SU-DHL-6 (cell line): ENCODE results near the gene HOXC5.

Experiments used
- H2AFZ ChIP-seq: fragments of 200-600 bp; sonication (generic); 2 replicates; pipeline ENCODE4 v1.6.1; 2014; ENCODE audit warnings: low read depth, mild to moderate bottlenecking, moderate library complexity, mixed read lengths, antibody characterized with exemption, low read length; ENCODE audit not compliant: severe bottlenecking
- H3F3A ChIP-seq: fragments of 200-600 bp; shearing (Covaris generic); 2 replicates; pipeline ENCODE4 v1.6.0; 2016; ENCODE audit warnings: antibody characterized with exemption, mild to moderate bottlenecking; ENCODE audit not compliant: insufficient read depth
- H3K27ac ChIP-seq: fragments of 200-600 bp; sonication (generic); 2 replicates; pipeline ENCODE4 v1.5.1; 2016; ENCODE audit warnings: low read depth, mild to moderate bottlenecking, low read length, moderate library complexity, mixed read lengths
- H3K27me3 ChIP-seq: fragments of 200-600 bp; sonication (generic), shearing (Covaris generic); 2 replicates; pipeline ENCODE4 v1.6.0; 2014; ENCODE audit warnings: mild to moderate bottlenecking, low read length
- H3K36me3 ChIP-seq: fragments of 200-600 bp; sonication (generic); 2 replicates; pipeline ENCODE4 v1.6.1; 2014; ENCODE audit warnings: mild to moderate bottlenecking, low read length, mixed read lengths
- H3K4me2 ChIP-seq: fragments of 300-600, 200-600 bp; shearing (Covaris generic), sonication (generic); 2 replicates; pipeline ENCODE4 v1.6.0; 2014; ENCODE audit warnings: low read length, low read depth, mild to moderate bottlenecking; ENCODE audit not compliant: poor library complexity, severe bottlenecking
- H3K4me3 ChIP-seq: fragments of 200-600 bp; sonication (generic); 2 replicates; pipeline ENCODE4 v1.5.1; 2014; ENCODE audit warnings: antibody characterized with exemption, low read length, mild to moderate bottlenecking, mixed read lengths; ENCODE audit not compliant: insufficient read depth, poor library complexity, severe bottlenecking
- H3K79me2 ChIP-seq: fragments of 200-600 bp; sonication (generic); 2 replicates; pipeline ENCODE4 v1.6.1; 2014; ENCODE audit warnings: mild to moderate bottlenecking, low read length, moderate library complexity; ENCODE audit not compliant: insufficient read depth
- H3K9ac ChIP-seq: fragments of 200-600 bp; sonication (generic); 2 replicates; pipeline ENCODE4 v1.7.0; 2014; ENCODE audit warnings: mild to moderate bottlenecking, low read length
- H3K9me2 ChIP-seq: fragments of 200-600 bp; sonication (generic); replicated peaks from 2 replicates; pipeline ENCODE4 v1.6.1; 2014; ENCODE audit warnings: low read length; ENCODE audit not compliant: insufficient read depth
- H3K9me3 ChIP-seq: fragments of 200-600 bp; sonication (generic); 2 replicates; pipeline ENCODE4 v1.6.1; 2014; ENCODE audit warnings: low read length, mixed read lengths; ENCODE audit not compliant: insufficient read depth
- H4K20me1 ChIP-seq: fragments of 200-600 bp; sonication (generic); 2 replicates; pipeline ENCODE4 v1.6.1; 2014; ENCODE audit warnings: low read depth, mild to moderate bottlenecking, antibody characterized with exemption, low read length, moderate library complexity, mixed read lengths
- CTCF ChIP-seq: fragments of 200-600 bp; sonication (generic); IDR thresholded peaks from one replicate; pipeline ENCODE4 v1.5.1; 2017; ENCODE audit warnings: antibody characterized with exemption, mild to moderate bottlenecking, low read length, moderate library complexity; ENCODE audit not compliant: insufficient read depth, poor library complexity, severe bottlenecking
- EZH2phosphoT487 ChIP-seq: fragments of 200-600 bp; sonication (generic), shearing (Covaris generic); conservative IDR thresholded peaks from 2 replicates; pipeline ENCODE4 v1.6.1; 2018; ENCODE audit warnings: mild to moderate bottlenecking, antibody characterized with exemption, low read length, moderate library complexity, mixed read lengths

Gene HOXC5

GRCh38 chr12:54010053-54010971 is 22.5 kb upstream of the HOXC5 start:
- Histone ChIP-seq H3K36me3 (no peaks in the 10 kb centered on the region), H3K4me3 (no peak overlapping the region), H3K79me2 (no peaks in the 10 kb centered on the region), H3F3A (peaks cover 4% of the 10 kb centered on the region; the same call in 1 of the 2 replicates), H4K20me1 (no peaks in the 10 kb centered on the region), H3K27ac (no peak overlapping the region), H3K9me2 (no peaks in the 10 kb centered on the region), H3K9me3 (no peaks in the 10 kb centered on the region), H3K4me2 (no peak overlapping the region), H3K9ac (no peak overlapping the region), H2AFZ (no peak overlapping the region), H3K27me3 (0 out of 2 replicates have a peak, but pooled peaks cover 6% of the 10 kb centered on the region)
- no peak for TF ChIP-seq CTCF
- no peak for TF ChIP-seq EZH2phosphoT487

GRCh38 chr12:54010972-54011664 is 21.7 kb upstream of the HOXC5 start:
- Histone ChIP-seq H2AFZ (no peak overlapping the region), H3K27me3 (0 out of 2 replicates have a peak, but pooled peaks cover 6% of the 10 kb centered on the region), H3K9ac (no peak overlapping the region), H4K20me1 (no peaks in the 10 kb centered on the region), H3K79me2 (no peaks in the 10 kb centered on the region), H3K36me3 (no peaks in the 10 kb centered on the region), H3K4me2 (no peak overlapping the region), H3F3A (peaks cover 4% of the 10 kb centered on the region; the same call in 1 of the 2 replicates), H3K9me2 (no peaks in the 10 kb centered on the region), H3K9me3 (no peaks in the 10 kb centered on the region), H3K4me3 (no peak overlapping the region), H3K27ac (no peak overlapping the region)
- TF ChIP-seq CTCF, result no peak
- TF ChIP-seq EZH2phosphoT487, result no peak

- Histone ChIP-seq H3K9me3 (no peaks in the 10 kb centered on the region), H3K27me3 (0 out of 2 replicates have a peak, but pooled peaks cover 6% of the 10 kb centered on the region), H3F3A (peaks cover 4% of the 10 kb centered on the region; the same call in 1 of the 2 replicates), H4K20me1 (no peaks in the 10 kb centered on the region), H3K4me3 (no peak overlapping the region), H3K4me2 (no peak overlapping the region), H3K79me2 (no peaks in the 10 kb centered on the region), H3K9me2 (no peaks in the 10 kb centered on the region), H3K36me3 (no peaks in the 10 kb centered on the region), H3K9ac (no peak overlapping the region), H3K27ac (no peak overlapping the region), H2AFZ (no peak overlapping the region)
- no peak for TF ChIP-seq CTCF
Measured at GRCh38 chr12:54011665-54012532, 21.0 kb upstream of the HOXC5 start.
